ENCODE results near the gene BCL6B.
A peak's percentile ranks its signal among the peaks of the same experiment; 100 is the strongest.

The BCL6B gene

GRCh38 chr17:7010523-7010922 lies 12.3 kb upstream of the BCL6B start:
- DNase-seq (ENCODE audit: low read depth in 2 of 2) = no peak

DNA sequence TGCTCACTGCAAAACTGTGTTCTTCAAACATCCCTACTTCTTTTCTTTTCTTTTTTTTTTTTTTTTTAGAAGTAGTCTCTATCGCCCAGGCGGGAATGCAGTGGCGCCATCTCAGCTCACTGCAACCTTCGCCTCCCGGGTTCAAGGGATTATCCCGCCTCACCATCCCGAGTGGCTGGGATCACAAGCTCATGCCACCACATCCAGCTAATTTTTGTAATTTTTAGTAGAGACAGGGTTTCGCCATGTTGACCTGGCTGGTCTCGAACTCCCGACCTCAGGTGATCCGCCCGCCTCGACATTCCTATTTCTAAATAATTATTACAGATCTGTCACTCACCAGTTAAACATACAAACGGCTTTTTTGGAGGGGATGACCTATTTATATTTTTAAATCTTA lies 11.4 kb upstream of the BCL6B start:
- no peak for DNase-seq (ENCODE audit: low read depth in 2 of 2)

GRCh38 chr17:7011942-7012254 lies 11.0 kb upstream of the BCL6B start:
- no peak for DNase-seq (ENCODE audit: low read depth in 2 of 2)

DNA sequence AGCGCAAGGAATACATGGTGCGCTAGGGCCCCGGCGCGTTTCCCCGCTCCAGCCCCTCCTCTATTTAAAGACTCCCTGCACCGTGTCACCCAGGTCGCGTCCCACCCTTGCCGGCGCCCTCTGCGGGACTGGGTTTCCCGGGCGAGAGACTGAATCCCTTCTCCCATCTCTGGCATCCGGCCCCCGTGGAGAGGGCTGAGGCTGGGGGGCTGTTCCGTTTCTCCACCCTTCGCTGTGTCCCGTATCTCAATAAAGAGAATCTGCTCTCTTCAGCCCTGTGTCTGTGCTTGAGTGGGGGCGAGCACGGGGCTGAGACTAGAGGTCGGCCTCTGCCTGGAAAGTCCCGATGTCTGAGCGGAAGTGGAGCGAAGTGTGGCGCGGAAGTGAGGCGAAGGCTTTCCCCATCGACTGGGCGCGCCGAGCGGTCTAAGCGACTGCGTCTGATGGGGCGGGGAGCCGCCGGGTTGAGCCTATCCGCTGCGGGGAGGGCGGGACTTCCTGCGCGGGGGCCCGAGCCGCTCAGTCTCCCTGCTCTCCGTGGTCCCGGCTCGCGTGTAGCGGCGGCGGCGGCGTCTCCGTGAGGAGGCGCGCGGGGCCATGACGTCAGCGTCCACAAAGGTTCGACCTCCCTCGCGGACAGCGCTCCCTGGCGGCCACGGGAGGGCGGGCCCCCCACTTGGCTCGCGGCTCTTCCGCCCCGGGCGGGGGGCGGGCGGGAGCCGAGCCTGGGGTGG lies 8.4 kb upstream of the BCL6B start:
- peak; percentile 94 for DNase-seq (ENCODE audit: low read depth in 2 of 2)

DNA sequence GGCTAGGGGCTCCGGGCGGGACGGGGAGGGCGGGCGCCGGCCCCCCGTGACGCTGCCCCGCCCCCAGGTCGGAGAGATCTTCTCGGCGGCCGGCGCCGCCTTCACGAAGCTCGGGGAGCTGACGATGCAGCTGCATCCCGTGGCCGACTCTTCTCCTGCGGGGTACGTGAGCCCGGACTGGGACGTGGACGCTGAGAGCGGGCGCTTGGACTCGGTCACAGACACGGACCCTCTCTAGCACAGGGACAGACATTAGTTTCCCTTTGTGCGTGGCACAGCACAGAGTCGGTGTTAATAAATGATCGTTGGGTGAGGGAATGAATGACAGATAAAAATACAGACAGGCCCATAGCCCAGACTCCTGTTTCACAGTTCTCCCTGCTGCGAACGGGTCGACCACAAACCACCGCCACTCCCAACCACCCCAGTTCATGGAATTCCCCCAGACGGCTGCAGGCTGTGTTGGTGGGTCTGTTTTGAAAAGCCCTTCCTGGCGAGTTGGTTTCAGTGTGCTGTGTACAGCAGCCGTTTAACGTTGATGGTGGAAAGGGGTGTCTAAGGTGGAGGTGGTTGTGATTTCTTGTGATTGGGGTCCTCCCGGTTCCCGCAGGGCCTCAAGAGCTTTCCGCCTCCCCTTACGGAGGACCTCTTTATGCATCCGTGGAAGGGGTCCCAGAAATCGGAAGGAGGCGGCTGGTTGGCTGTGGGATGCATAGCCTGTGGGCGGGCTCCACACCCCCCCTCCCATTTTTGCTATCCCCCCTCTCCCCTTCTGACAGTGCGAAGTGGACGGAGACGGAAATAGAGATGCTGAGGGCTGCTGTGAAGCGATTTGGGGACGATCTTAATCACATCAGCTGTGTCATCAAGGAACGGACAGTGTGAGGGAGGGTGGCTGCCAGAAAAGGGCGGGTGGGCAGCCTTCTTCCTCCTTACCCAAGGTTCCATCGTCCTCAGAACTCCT lies 7.6 kb upstream of the BCL6B start:
- peak; percentile 54 to 59 for DNase-seq (ENCODE audit: low read depth in 2 of 2)

- no peak for DNase-seq (ENCODE audit: low read depth in 2 of 2)
These were observed 6.4 kb upstream of the BCL6B start for GRCh38 chr17:7016418-7016817.

DNA sequence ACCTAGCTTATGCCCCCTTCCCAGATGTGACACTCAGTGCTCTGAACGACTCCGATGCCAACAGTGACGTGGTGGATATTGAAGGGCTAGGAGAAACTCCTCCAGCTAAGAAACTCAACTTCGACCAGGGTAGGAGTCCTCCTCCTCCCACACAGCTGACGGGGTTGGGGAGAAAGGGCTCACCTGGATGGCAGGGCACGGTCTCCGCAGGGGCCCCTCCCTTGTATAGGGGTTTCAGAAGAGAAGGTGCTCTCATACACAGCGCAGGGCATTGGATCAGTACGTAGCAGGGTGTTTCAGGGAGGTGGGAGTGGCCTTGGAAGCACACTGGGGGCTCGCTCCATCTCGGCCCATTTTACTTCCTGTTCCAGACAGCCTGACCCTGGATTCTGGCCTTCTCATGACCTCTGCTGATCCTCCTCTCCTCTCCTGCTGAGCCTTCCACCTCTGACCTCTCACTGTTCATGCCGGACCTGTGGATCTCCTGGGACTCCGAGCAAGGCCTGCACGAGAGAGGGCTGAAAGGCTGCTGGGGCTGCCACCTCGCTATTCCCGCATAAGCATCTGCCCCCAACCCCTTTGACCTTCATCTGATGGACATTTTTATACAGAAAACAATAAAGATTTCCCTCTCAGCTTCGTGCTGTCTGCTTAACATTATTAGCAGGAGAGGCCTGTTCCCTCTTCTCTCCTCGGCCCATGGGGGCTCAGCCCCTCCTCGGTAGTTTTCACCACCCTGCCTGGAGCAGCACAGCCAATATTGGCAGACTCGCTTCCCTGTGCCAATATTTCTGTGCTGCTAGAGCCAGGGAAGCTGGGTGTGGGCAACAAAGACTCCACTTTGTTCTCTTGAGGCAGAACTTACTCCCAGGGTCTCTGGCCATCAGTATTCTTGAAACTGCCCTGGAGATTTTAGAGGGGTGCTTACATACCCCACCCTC lies 5.7 kb upstream of the BCL6B start:
- DNase-seq (ENCODE audit: low read depth in 2 of 2) = no peak

DNA sequence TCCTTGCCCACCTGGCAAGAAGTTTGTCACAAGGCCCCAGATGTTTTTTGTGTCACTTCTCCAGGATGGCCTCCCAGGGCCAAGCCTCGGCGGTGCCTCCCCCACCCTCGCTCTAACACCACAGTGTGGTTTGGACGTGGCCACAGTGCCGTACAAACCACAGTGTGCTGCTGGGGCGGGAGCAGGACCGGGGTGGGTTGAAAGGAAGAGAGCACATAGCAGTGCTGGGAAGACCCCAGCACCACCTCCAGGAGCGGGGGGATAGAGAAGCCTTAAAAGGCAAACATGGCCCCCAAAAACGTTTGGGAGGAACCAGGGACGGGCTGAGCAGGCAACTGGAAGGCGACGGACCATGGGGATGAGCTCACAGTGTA lies 5.0 kb upstream of the BCL6B start:
- no peak for DNase-seq (ENCODE audit: low read depth in 2 of 2)

DNA sequence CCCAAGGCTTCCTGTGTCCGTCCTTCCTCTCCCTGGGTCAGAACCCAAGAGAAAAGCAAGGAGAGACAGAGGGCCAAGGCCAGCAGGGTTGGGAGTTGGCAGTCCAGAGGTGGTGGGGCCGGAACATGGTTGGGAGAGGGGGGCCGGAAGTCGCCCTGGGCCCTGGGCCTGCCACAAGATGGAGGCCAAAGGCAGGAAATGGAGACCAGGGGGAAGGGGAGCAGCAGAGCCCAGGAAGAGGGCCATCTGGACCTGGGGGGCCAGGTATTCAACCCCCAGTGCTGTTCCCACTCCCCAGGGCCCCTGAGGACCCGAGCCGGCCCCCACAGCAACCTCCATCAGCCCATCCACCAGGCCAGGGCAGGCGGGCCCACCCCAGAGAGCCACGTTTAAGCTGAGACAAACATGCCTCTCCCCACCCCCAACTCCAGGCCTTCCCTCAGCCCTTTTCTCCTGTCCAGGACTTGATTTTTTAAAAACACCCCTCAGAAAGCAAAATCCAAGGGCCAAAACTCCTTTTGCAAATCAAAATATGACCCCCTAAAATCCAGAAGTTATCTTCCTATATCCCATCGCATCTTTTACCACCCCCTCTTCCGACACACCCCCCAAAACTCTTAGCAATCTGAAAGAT lies 4.4 kb upstream of the BCL6B start:
- no peak for DNase-seq (ENCODE audit: low read depth in 2 of 2)

DNA sequence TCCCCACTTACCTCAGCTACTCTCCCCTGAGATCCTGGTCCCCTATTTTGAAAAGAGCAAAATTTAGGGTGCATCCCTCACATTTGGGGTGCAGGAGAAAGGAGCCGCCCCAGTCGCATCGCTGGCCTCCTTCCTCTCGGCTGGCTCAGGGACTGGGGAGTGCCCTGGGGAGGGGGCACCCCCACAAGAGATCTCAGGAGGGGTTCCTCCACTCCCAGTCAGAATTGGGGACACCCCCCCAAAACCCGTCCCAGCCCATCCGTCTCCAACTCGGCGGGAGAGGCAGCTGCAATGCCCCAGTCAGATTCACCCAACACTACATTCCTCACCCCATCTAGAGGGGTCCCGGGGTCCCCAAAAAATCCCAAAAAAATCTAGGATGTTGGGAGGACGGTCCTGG lies 3.5 kb upstream of the BCL6B start:
- no peak for DNase-seq (ENCODE audit: low read depth in 2 of 2)

DNA sequence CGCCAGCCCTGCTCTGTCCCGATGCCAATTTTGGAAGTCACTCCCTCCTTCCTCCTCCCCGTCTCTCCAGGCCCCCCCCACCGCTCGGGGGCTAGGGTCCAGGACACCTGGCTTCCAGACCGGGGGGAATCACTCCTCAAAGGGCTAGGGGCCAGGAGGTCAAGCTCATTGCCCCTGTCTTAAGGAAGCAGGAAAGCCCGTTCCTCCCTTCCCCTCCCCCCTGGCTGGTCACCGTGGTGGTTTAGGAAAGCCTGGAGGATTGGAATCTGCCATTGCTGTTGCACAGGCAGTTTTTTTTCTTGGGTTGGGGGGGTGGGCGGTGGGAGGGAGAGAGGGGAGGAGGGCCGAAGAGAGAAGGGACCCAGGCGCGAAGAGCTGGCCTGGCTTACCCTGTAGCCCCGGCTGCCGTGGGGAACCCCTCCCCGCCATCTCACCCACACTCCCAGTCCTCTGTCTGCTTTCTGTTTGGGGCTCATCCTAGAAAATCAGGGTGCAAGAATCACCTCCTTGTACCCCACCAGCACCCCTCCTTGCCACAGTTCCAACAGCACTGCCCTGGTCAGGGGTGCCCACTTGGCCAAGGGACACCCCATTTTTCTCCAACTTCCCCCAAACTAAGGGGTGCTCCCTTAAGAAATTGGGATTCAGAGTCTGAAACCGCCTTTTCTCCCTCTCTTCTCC lies 2.9 kb upstream of the BCL6B start:
- no peak for DNase-seq (ENCODE audit: low read depth in 2 of 2)

DNA sequence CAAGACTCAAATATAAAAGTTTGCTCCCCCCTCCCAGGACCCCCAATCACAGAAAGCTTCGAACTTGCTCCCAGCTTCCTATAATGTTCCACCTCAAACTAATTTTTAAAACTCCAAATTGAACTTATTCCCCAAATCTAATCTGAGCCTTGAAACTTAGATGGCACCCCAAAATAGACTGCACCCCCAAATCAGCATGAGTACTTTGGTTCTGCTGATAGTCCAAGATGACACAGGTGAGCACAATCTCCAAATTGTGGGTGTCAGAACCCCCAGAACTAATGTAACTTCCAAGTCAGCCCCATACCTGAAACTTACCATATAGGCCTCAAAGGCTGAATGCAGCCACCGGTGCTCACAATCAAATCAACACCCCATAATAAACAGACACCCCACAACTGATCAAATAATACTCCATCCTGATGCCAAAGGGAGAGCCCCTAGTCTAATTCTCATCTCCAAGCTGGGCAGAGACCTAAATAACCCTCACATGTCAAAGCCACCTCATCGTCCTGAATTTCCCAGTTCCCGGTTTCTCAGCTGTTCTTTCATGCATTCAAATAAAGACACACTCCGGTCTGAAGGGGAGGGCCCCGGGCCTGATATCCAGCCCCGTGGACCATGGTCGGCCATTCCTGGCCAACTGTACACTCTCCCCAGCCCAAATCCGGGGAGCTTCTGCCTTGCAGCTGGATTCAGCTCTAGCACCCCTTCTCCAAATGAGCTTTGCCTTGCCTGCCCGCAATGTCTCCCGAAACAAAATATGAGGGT lies 1.8 kb upstream of the BCL6B start:
- DNase-seq (ENCODE audit: low read depth in 2 of 2) = no peak

DNA sequence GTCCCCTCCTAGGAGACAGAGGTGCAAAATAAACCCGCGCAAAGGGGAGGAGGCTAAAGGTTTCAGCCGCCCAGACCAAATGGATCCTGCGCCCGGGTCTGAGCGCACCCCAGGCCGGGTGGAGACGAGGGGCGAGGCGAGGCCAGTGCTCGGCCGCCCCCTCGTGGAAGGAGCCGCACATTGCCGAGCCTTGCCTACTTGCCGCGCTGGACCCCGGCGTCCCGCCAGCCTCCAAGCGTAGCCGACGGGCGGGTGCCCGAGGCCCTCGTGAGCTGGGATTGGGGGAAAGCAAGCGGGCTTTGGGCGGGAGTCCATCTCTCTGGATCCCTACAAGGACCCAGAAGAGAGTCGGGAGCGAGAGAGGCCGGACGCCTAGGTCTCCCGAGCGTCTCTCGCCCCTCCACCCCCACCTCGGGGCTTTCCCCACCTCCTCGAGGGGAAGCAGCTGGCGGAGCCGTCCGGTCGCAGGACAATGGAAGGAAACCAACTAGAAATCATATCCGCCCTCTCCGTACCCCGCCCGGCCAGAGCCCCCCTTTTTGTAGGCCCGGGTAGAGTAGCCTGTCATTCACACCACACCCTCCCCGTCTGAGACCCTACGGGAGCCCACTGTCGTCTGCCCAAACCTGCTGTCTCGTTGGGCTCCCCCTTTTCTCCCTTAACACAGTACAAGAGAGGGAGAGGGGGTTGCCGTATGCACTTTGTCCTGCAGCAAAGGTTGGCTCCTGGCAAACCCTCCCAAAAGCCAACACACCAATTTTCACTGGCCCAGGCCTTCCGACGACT lies 664 bp upstream of the BCL6B start:
- DNase-seq (ENCODE audit: low read depth in 2 of 2) = peak; percentile 73 to 77

DNA sequence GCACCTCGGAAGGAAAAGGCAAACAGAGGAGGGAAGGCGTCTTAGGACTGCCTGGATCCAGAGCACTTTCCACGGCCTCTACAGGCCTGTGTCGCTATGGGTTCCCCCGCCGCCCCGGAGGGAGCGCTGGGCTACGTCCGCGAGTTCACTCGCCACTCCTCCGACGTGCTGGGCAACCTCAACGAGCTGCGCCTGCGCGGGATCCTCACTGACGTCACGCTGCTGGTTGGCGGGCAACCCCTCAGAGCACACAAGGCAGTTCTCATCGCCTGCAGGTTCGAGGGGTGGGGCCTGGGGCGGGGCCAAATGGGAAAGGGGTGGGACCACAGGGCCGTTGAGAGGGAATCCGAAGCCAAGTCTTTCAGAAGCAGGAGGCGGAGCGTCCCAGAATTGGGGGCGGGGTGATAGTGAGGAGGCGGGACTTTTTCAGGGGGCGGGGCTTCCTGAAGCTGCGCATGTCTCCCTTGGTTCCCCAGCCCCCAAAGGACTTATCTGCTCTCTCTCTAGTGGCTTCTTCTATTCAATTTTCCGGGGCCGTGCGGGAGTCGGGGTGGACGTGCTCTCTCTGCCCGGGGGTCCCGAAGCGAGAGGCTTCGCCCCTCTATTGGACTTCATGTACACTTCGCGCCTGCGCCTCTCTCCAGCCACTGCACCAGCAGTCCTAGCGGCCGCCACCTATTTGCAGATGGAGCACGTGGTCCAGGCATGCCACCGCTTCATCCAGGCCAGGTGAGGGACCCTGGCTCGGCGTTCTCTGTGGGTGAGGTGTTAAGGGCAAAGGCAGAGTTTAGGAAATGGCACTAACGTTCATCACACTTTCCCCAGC lies 939 bp downstream of the BCL6B start:
- DNase-seq (ENCODE audit: low read depth in 2 of 2) = peak; percentile 92 to 93

GRCh38 chr17:7024402-7024785 lies 1.5 kb downstream of the BCL6B start:
- no peak for DNase-seq (ENCODE audit: low read depth in 2 of 2)

GRCh38 chr17:7025245-7025644 lies 2.4 kb downstream of the BCL6B start:
- no peak for DNase-seq (ENCODE audit: low read depth in 2 of 2)

GRCh38 chr17:7026471-7027115 lies 3.7 kb downstream of the BCL6B start:
- DNase-seq (ENCODE audit: low read depth in 2 of 2) = no peak

DNA sequence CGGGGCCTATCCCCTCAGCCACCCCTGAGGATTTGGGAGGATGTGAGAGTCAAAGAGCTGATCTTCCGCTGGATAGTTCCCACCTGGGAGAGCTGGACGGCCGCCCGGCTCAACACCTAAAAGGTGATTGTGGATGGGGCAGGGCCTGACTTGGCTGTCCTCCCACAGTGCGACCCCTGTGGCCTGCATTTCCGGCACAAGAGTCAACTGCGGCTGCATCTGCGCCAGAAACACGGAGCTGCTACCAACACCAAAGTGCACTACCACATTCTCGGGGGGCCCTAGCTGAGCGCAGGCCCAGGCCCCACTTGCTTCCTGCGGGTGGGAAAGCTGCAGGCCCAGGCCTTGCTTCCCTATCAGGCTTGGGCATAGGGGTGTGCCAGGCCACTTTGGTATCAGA lies 4.5 kb downstream of the BCL6B start:
- no peak for DNase-seq (ENCODE audit: low read depth in 2 of 2)
